Occipital lobe (tissue), 2 donors: Measurements from ENCODE around the gene TRIM74. TPM values are rescaled to one million over a fixed set of nuclear protein-coding genes. Genes with fewer than 3 reads are reported as not detected.
"Not testable (repeated sequence)": the region's sequence is repeated elsewhere in the genome, so short reads cannot be mapped to it uniquely, and the experiment has no call there.

ENCODE experiments used
- DNase-seq: peaks from one replicate; lab custom pipeline; 2025; lab: John Stamatoyannopoulos, UW
- total RNA-seq: library from RNA; depleted of rRNA; stranded (reverse); fragments of >200 nt; gene quantifications from one replicate; pipeline ENCODE4 v1.2.3, GENCODE V29; 2014

Gene TRIM74
- total RNA-seq, 1 donor from 2014 or later = 0.47 TPM

DNA sequence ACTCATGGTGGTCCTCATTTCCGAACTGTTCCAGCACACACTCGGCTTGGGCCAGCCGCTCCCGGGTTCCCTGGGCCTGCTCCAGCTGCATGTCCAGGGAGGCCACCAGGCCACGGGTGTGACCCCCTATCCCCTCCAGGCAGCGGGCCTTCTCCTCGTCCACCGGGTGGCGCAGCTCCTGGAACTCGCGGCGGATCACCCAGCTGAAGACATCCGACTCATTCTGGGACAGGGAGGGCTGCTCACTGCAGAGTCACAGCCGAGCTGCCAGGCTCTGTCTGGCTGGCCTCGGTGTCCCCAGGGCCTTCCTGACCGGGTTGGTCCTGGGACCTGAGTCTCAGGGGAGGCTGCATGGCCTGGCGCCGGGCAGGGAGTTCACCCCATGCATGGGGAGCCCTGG, 9.2 kb downstream of the TRIM74 start:
- DNase-seq = not testable (repeated sequence)

DNA sequence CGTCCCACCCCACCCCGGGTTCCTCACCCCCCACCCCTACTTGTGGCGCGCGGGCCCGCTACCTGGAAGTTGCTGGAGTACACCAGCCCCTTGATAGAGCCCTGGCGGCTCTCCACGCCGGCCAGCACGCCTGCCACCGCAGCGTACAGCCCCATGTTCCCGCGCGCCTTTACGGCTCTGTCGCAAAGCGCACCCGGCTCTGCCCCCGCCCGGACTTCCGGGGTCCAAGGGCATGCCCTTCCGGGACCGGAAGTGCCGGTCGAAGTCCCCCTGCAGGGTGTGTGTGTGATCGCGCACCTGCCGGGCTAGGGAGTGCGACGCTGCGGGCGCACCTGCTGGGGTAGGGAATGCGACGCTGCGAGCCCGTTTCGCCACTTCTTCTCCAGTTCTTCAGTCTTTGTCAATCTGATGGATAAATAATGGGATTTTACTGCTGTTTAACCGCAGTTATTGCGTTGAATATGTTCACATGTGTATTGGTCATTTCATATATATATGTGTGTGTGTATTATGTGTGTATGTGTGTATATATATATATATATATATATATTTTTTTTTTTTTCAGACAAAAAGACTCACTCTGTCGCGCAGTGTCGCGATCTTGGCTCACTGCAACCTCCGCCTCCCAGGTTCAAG, 14.6 kb downstream of the TRIM74 start:
- not testable (repeated sequence) for DNase-seq

GRCh38 chr7:72953901-72954562, 15.2 kb downstream of the TRIM74 start:
- not testable (repeated sequence) for DNase-seq

DNA sequence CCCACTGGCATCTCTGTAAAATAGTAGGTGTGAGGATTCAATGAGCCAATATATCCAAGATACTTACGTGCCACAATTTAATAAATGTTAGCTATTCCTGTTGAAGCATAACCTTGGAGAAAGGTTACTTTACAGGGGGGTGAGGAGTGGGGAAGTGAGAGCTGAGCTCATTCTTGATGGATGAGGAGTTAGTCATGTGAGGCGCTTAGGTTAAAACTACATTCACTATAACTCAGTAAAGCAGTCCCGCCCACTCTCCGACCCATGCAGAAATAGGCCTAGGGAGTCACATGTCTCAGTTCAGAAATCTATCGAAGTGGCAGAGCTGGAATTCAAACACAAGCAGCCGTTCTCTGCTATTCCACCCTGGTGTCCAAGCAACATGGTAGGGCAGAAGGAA, 18.8 kb downstream of the TRIM74 start:
- not testable (repeated sequence) for DNase-seq

GRCh38 chr7:72949686-72950085, 19.6 kb downstream of the TRIM74 start:
- DNase-seq = not testable (repeated sequence)

DNA sequence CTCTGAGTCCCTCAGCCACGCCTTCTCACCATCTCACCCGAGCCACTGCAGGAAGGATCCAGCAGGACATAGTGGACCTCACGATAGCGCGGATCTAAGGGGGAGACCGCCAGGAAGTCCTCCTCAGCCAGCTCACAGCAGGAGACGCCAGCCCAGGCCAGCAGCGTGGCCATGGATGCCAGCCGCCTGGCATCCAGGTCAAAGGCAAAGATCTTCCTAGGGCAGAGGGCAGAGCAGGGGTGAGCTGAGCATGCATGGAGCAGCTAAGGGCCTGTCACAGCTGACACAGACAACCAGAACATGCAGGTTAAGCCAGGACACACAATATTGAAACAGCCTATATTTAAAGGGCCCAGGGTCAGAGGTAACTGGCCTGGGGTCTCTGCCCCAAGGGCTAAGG, 20.0 kb downstream of the TRIM74 start:
- not testable (repeated sequence) for DNase-seq

DNA sequence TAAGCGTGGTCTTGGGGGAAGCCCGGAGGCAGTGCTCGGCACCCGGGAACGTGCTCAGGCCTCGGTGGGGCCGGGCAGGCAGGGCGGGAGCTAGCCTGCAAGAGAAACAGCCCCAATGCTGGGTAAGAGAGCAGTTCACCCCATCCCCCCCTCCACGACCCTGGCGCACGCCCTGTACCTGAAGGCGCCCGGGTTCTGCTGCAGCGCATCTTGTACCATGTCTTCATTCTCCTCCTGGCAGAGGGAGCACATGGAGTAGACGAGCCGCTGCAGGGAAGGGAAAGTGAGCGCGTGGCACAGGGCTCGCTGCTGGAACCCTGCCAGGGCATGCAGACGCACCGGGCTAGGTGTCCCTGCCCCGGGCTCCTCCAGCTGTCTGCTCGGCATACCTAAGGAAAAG, 20.6 kb downstream of the TRIM74 start:
- not testable (repeated sequence) for DNase-seq

DNA sequence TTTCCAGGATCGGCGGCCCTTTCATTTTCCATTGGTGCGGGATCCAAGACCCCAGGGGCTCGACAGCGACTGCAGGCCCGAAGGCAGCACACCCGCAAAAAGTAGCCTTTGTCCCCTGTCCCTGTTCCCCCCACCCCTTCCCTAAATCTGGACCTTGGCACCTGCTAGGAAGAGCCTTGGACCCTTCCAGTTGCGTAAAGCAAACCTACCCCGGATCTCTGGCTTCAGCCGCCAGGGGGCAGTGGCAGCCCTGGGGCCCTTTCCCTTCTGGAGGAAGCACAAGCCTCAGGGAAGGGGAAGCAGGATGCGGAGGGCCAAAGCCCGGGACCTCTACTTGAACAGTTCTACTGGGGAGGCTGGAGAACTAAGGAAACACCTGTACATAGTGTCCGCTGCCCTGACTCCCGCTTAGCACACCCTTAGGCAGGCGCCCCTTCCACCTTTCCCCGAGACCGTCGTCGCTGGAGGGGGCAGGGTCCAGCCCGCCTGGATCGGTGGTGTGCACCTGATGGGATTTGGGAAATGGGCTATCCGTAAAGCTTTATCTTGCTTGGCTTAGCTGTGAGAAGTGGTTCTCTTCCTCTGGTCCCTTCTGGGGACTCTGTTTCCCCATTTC, 23.0 kb downstream of the TRIM74 start:
- DNase-seq = not testable (repeated sequence)

DNA sequence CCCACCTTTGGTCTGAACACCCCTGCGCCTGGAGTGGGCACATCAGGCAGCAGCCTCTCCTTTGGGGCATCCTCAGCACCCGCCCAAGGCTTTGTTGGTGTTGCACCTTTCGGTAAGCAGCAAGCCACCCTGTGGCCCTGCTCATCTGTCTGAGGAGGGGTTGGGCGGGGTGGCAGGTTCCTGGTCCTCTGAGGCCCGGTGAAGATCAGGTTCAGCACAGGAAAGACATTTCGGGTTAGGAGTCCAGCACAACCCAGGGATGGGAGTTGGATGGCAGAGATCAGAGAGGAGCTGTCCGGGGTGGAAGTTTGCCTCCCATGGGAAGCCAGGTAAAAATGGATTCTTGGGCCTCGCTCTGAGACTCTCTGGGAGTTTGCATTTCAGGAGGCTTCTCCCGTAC, 23.7 kb downstream of the TRIM74 start:
- not testable (repeated sequence) for DNase-seq

DNA sequence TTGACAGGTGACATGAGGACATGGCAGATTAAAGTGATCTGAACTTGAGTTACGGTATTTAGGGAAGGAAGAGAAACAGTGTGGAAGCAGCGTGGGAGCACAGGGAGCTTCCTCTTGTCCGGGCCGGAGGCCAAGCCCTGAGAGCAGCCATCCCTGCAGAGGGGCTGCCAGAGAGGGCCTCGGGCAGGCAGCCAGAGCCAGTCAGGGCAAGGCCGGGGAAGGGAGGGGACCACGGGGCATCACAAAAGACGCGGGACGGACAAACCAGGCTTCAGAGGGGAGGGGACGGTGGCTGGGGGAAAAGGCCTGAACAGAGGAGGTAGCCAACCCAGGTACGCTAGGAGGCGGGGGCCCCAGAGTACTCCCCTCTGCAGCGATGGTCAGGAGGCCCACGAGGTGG, 24.3 kb downstream of the TRIM74 start:
- DNase-seq = not testable (repeated sequence)

- not testable (repeated sequence) for DNase-seq
Observed at GRCh38 chr7:72942956-72943355, 26.3 kb downstream of the TRIM74 start.

GRCh38 chr7:72942022-72942705, 27.1 kb downstream of the TRIM74 start:
- DNase-seq = not testable (repeated sequence)

GRCh38 chr7:72928216-72928615, 41.0 kb downstream of the TRIM74 start:
- DNase-seq = not testable (repeated sequence)

GRCh38 chr7:72927791-72928190, 41.5 kb downstream of the TRIM74 start:
- not testable (repeated sequence) for DNase-seq

DNA sequence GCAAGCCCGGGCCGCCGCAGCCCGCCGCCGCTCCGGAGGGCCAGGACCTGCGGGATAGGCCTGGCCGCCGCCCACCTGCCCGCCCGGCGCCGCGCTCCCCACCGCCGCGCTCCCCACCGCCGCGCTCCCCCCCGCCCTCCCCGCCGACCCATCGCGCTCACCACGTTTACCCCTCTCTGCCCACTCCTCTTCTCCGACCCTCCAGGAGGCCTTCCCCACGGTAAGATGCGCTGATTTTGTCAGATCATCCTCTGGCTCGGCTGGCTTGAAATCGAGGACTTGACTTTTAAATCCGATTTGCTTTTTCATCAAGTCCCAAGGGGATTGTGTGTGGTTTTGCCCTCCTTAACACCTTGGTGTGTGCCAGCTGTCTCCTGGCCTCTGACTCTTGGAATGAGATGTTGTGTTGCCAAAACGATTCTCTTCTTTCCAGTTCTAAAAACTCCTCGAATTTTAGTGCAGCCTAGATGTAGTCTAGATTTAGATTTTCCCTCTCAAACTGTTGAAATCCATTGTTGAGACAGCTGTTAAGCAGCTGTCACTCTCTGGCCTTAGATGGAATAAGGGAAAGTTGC, 43.6 kb downstream of the TRIM74 start:
- no peak for DNase-seq

- DNase-seq = peak; percentile 65
Observed at GRCh38 chr7:72924733-72925545, 44.3 kb downstream of the TRIM74 start, which contains the start of gene POM121. Gene POM121, plus strand, starts transcription at chr7:72925095. Its CDS starts 27 bp downstream, at chr7:72925122.

DNA sequence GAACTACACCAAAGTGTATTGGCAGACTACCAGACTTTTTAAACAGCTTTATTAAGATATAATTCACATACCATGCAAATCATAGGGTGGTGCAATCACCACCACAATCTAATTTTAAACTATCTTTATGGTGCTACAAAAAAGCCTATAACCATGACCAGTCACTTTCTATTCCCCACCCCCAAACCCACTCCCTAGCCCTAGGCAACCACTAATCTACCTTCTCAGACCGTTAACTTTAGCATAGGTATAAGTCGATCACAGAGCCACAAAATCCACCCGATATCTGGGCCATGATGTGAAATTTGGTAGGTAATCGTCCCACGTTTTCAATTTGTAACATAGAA, 44.9 kb downstream of the TRIM74 start:
- no peak for DNase-seq

- no peak for DNase-seq
Observed at GRCh38 chr7:72919256-72919775, 50.0 kb downstream of the TRIM74 start.

GRCh38 chr7:72914756-72915525, 54.3 kb downstream of the TRIM74 start:
- peak; percentile 2 for DNase-seq

- not testable (repeated sequence) for DNase-seq
Observed at GRCh38 chr7:72913750-72914149, 55.5 kb downstream of the TRIM74 start.
